T-helper 22 cell (primary cell): ENCODE results near the gene MEX3C.

Experiments
- DNase-seq: peaks from one replicate; pipeline ENCODE4 v3.0.0-alpha.2; 2020; ENCODE audit warnings: low read depth

The MEX3C gene

GRCh38 chr18:51197661-51198424 is at the start of gene MEX3C:
Gene MEX3C (minus strand): TSS chr18:51197681. CDS start chr18:51197320, 361 bp downstream.
- peak; percentile 99 for DNase-seq

DNA sequence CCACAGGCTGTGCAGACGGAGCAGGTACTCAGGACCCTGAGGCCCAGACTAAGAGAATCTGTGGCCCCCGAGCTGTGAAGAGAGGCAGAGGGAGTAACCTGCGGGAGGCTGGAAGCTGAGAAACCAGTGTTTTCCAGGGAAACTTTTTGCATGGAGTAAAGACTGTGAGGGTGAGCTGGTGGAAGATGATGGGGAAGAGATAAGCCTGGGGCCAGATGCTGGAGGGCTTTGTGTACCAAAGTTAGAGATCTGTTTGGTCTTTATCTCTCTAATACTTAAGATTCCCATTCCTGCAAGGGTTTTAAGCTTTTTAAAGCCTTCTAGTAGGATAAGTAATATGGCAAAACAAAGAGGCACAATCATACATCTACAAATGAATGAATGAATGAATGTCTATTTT is 43.7 kb upstream of the MEX3C start:
- no peak for DNase-seq

DNA sequence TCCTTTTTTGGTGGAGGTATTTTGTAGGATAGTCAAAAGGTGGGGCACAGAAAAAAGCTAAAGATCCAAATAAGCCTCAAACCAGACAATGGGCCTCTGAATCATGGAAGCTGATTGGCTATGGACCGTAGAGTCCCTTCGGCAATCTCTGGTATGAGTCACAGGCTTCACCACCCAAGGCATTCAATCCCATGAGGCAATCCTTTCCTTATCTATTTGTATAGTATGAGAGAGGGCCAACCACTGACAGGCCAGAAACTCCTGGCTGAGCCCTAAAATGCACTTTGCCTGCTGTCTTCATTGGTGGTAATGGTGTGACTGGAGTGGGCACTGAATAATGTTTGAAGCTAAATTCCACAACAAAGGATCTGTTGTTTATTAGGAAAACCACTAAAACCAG is 38.7 kb upstream of the MEX3C start:
- DNase-seq, result no peak

DNA sequence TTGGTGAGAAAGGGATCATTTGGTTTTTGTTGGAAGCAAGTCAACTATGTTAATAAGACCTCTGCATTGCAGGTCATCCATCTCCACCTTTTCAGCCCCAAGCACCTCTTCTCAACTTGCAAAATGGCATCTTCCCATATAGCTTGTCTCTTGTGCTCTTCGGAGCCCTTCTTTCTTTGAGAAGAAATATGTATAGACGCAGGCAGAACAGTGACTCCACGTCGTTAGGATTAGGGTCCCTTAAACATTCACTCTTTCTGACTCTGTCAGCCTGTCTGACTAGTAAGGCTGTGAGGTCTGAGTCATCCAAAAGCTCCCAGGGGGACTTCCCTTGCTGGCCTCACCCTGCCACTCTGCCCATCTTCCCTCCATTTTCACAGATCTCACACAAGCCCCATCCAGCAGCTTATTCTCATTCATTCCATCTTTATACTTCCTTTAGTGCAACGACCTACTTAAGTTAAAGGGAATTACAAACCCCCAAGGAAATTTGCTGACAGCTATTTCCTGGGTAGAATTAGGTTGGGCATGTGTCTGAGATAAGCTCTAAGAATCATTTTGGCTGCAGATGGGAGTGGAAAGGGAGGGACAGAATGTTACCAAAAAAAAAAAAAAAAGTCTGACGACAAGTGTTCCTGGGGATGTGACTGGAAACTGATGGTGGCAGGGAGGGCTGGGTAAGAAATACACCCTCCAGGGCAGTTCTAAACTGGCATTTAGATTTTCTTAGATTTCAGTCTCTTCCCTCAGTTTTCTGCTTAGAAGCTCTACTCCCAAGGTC is 37.7 kb upstream of the MEX3C start:
- DNase-seq, result no peak

GRCh38 chr18:51234117-51235008 is 36.9 kb upstream of the MEX3C start:
- no peak for DNase-seq

- no peak for DNase-seq
These were observed 31.8 kb upstream of the MEX3C start for GRCh38 chr18:51229328-51229727.

DNA sequence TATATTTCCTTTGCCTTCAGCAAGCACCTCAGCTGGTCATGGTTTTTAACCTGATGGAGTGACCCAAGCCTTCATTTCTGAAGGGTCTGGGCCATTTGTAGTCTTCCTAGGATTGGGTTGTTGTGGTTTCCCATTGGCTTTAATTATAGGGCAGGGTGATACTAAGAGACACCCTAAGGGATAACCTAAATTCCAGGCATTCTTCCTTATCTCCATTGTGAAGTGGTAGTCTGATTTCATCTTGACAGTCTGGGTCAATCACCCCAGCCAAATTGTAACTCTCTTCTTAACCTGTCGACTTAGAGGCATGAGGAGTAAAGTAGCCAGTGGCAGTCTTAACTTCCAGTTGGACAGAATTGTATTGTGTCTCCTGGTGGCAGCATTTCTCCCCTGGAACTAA is 30.2 kb upstream of the MEX3C start:
- DNase-seq, result no peak

DNA sequence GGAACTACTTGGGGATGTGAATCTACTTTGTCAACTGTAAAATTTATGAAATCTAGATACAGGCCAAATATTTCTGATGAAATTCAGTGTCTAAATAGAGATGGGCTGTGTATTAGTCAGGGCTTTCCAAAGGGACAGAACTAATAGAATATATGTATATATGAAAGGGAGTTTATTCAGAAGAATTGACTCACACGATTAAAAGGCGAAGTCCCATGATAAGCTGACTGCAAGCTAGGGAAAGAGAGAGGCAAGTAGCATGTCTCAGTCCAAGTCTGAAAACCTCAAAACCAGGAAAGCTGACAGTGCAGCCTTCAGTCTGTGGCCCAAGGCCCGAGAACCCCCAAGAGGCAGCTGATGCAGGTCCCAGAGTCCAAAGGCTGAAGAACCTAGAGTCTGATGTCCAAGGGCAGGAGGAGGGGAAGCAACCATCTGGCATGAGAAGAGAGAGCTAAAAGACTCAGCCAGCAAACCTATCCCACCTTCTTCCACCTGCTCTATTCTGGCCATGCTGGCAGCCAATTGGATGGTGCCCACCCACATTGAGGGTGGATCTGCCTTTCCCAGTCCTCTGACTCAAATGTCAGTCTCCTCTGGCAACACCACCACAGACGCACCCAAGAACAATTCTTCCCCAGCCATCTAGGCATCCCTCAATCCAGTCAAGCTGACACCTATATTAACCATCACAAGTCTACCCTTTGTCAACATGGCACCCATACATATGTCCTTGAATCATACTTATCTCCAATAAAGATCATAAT is 29.3 kb upstream of the MEX3C start:
- DNase-seq, result no peak

DNA sequence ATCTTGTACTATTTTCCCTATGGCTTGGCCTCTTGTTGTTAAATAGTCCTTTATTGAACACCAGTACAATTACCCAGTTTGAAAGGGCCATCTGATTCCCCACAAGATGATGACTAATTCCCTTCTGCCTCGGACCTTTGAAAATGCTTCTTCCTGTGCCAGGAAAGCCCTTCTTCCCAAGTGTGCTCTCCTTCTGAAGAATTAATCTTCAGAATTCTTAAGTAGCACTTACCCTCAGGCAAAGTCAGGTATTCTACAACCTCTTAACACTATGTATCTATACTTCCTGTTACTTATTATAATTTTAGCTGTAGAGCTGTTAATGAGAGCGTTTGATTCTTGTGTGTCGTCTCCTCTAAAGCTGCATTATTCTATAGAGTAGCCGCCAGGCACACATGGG is 28.6 kb upstream of the MEX3C start:
- no peak for DNase-seq

DNA sequence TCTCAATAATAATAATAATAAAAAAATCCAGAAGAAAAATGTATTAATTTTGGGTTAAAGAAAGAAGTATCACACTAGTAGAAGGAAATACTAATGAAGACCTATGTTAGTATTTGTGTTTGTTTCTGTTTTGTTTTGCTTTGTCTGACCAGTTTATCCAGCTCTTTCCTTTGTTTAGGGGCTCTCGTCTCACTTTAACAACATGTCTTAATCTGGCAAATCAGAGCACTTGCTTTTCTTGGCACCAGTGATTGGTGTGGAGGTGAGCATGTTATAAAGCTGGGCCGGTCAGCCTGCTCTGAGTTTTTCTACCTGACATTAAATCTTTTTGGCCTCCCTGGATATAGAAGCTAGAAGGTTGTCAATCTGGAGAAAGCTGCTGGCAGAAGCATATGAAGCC is 15.1 kb upstream of the MEX3C start:
- DNase-seq, result no peak

- DNase-seq, result no peak
These were observed 14.1 kb upstream of the MEX3C start for GRCh38 chr18:51211552-51211951.

DNA sequence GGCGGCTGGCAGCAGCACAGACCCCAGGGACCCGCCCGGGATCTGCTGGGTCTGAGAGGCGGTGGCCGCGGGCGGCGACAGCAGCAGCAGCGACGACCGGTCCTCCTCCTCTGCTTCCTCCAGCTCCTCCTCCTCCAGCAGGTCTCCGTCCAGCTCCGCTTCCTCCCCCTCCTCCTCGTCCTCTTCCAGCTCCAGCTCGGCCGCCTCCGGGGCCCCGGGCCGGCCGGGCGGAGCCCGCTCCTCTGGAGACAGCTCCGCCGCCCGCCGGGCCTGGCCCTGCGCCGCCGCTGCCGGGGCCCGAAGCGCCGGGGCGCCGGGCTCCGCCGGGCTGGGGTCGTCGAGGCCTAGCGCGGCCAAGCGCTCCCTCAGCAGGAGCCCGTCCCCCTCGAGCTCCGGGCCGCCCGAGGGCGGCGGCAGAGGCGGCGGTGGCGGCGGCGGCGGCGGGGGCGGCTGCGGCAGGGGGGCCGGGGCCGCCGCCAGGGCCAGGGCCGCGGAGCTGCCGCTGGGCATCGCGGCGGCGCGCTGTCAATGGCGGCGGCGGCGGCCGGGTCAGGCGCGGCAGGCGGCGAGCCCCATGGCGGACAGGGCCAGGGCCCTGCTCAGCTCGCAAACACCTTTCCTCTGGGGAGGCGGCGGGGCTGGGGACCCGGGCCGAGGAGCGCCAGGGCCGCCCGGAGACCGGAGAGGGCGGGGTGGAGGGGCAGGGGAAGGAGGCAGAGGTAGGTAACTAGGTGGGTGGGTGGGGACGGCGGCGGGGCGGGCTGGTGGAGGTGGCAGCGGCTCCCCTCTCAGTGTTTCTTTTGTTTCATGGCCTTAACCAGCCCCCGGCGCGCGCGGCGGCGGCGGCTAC is 445 bp downstream of the MEX3C start:
- DNase-seq, result peak; percentile 17

GRCh38 chr18:51196118-51196810 is 1.2 kb downstream of the MEX3C start:
- no peak for DNase-seq

- peak; percentile 22 for DNase-seq
These were observed 1.9 kb downstream of the MEX3C start for GRCh38 chr18:51195451-51196117.

DNA sequence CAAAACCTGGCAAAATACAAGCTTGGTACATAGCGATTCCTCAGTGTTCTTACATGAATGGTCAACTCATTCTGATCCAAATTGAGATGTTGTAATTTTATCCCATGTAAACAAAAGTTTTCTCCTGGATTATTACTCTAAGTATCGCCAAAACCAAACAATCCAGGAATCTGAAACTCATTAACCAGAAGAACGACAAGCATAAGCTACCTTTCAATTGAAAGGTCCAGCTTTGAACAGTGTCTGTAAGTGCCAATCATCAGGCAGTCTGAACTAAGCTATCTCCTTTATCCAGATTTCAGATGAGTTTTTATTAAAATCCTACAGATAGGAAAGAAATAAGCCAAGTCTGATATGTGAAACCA is 2.4 kb downstream of the MEX3C start:
- no peak for DNase-seq

- no peak for DNase-seq
These were observed 2.9 kb downstream of the MEX3C start for GRCh38 chr18:51194604-51195003.

DNA sequence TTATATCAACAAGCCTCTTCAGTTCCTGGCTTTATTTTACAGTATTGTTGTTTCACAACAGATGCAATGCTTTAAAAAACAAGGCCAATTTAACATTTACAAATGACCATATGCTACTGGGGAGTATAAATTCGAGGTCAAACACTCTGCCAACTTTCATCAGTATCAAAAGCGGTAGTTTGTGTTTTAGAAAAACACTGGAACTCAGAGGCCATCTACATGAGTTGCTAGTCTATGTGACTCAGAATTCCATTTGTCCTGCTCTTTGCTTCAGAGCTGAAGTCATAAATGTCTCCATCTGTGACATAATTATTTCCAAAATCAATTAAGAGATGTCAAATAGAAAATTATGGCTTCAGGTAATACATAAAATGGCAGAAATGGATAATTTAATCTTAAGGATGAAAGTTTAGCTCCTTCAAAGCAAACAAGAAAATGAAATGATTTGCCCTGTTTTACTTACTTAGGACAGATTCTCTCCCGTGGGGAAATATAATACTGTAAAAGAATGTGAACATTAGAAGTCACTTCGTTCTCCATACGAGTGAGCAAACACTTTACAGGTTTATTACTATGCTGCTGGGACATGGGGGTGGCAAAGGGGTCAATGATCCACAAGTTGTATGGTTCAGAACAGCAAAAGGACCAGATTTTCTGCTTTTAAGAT is 3.7 kb downstream of the MEX3C start:
- no peak for DNase-seq

- DNase-seq, result no peak
These were observed 4.8 kb downstream of the MEX3C start for GRCh38 chr18:51192696-51193095.

DNA sequence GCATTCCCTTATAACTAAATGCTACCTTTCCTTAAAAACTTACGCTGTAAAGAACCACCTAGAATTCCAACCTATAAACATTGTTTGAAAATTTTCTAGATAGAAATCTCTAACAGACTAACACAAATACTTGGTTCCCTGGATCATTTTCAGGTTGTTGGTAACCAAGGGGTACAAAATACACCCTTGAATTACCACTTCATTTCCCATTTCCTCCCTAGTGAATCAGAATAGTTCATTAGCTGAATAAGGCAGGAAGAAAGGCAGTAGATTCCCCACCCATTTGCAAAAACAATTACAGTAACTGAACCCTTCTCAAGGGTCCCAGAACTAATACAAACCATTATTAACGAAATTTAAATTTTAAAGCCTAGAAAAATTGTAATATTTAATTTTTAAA is 5.5 kb downstream of the MEX3C start:
- DNase-seq, result no peak
